Measurements from ENCODE around the gene ANGEL1. TPM values are rescaled to one million over a fixed set of nuclear protein-coding genes. Genes with fewer than 3 reads are reported as not detected.

Gene ANGEL1
- total and polyA plus RNA-seq, 2 donors (not counting 1 experiment from before 2014, with no cell fraction given) = 13.1 to 27.3 TPM

DNA sequence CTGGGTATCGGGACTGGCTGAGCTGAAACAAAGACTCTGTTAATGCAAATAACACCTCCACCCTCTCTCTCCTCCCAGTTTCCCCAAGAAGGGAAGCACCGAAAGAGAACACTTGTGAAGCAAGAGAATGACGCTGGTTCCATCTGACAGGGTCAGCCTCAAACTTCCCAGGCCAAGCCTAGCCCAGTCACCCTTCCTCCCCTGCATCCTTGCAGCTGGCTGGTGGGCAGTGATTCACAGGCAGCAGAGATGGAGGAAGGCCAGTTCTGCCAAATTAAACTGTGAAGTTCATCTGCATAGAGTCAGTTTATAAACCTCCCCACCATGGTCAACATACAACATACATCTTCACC is 16.3 kb upstream of the ANGEL1 start:
- H4K20me1 ChIP-seq (ENCODE audit: control insufficient read depth, insufficient read depth, low read length, poor library complexity, severe bottlenecking) = no peaks in the 10 kb centered on the region
- no peak overlapping the region for H3K9ac ChIP-seq (ENCODE audit: low read length)
- no peaks in the 10 kb centered on the region for H3K27me3 ChIP-seq (replicated peaks in 1 of 4; ENCODE audit: control extremely low read depth in 1 of 4, control insufficient read depth in 3 of 4, insufficient read depth in 4 of 4, low read length in 3 of 4)
- Mint-ChIP-seq H3K4me1 (no peaks in the 10 kb centered on the region), H3K27ac (no peak overlapping the region), H3K27me3 (peaks cover 10% of the 10 kb centered on the region), H3K4me3 (no peak overlapping the region), H3K9me3 (ENCODE audit: insufficient read depth) (no peaks in the 10 kb centered on the region)
- no peak for DNase-seq
- no peak overlapping the region for H3K4me3 ChIP-seq (ENCODE audit: control extremely low read depth in 1 of 5, extremely low read depth in 1 of 5, insufficient read depth in 1 of 5, low read depth in 2 of 5, low read length in 4 of 5)
- 90% methylated on average over 3 of the region's 3 CpGs for WGBS (ENCODE audit: insufficient coverage)
- H3K36me3 ChIP-seq (replicated peaks in 1 of 2; ENCODE audit: control extremely low read depth in 1 of 2, control insufficient read depth in 1 of 2, extremely low read depth in 1 of 2, insufficient read depth in 2 of 2, low read length in 1 of 2) = no peaks in the 10 kb centered on the region
- no peaks in the 10 kb centered on the region for H3K9me3 ChIP-seq (ENCODE audit: control extremely low read depth in 1 of 3, control insufficient read depth in 2 of 3, insufficient read depth in 1 of 3, low read length in 2 of 3)
- H2AFZ ChIP-seq (ENCODE audit: insufficient read depth, low read depth, low read length, poor library complexity, severe bottlenecking) = no peak overlapping the region
- POLR2A ChIA-PET = no interaction called here
- CTCF ChIA-PET = no interaction called here
- no peaks in the 10 kb centered on the region for H3K4me1 ChIP-seq (ENCODE audit: control insufficient read depth in 2 of 2, insufficient read depth in 2 of 2, low read length in 2 of 2)
- ATAC-seq (ENCODE audit: low read depth) = no peak
- H3K4me2 ChIP-seq (replicated peaks; ENCODE audit: low read depth, low read length, poor library complexity, severe bottlenecking) = no peak overlapping the region
- intact Hi-C loops (cut with micrococcal nuclease) = no loop called here
- no peak overlapping the region for H3K27ac ChIP-seq (ENCODE audit: low read length in 2 of 2)
- TF ChIP-seq, protein P1, sequence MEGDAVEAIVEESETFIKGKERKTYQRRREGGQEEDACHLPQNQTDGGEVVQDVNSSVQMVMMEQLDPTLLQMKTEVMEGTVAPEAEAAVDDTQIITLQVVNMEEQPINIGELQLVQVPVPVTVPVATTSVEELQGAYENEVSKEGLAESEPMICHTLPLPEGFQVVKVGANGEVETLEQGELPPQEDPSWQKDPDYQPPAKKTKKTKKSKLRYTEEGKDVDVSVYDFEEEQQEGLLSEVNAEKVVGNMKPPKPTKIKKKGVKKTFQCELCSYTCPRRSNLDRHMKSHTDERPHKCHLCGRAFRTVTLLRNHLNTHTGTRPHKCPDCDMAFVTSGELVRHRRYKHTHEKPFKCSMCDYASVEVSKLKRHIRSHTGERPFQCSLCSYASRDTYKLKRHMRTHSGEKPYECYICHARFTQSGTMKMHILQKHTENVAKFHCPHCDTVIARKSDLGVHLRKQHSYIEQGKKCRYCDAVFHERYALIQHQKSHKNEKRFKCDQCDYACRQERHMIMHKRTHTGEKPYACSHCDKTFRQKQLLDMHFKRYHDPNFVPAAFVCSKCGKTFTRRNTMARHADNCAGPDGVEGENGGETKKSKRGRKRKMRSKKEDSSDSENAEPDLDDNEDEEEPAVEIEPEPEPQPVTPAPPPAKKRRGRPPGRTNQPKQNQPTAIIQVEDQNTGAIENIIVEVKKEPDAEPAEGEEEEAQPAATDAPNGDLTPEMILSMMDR (IDR thresholded peaks at IDR 0.05) = no peak
- TF ChIP-seq EZH2 (IDR thresholded peaks at IDR 0.05; ENCODE audit: borderline replicate concordance, insufficient read depth, low read depth, low read length, poor library complexity, severe bottlenecking) = no peak
- no peaks in the 10 kb centered on the region for H3K79me2 ChIP-seq (ENCODE audit: control insufficient read depth, insufficient read depth, low read length)

DNA sequence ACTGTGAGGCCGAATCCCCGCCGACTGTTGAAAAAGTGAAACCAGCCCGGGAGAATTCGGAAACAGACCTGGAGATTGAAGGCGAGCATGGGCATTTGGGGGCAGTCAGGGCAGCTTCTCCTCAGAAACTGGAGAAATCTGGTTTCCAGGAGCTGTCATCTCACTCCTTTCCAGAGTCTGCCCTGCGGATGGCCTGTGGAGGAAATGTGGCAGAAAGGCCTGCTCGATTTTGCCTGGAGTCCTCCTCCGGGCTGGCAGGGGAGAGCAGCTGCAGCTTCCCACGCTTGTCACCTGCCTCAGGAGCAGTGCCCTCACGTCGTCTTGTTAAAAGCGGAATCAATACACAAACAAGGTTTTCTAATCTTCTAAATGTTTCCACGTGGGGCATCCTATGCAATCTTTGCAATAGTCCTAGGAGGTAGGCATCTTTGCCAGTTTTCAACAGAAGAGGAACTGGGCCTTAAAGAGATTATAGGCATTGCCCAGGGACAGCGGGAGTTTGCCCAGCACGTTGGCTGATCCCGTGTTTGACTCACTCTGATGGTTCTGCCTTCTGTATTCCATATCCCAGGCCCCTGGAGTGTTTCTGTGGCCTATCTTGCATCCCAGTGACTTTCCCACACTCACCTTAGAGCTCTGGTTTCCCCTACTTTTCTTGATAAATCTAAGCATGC is 15.8 kb upstream of the ANGEL1 start:
- no peak overlapping the region for H3K4me3 ChIP-seq (ENCODE audit: control extremely low read depth in 1 of 5, extremely low read depth in 1 of 5, insufficient read depth in 1 of 5, low read depth in 2 of 5, low read length in 4 of 5)
- H3K27ac ChIP-seq (ENCODE audit: low read length in 2 of 2) = no peak overlapping the region
- POLR2A ChIA-PET = no interaction called here
- peaks cover 10% of the 10 kb centered on the region for H3K27me3 Mint-ChIP-seq
- H3K4me1 Mint-ChIP-seq = no peaks in the 10 kb centered on the region
- H3K9me3 ChIP-seq (ENCODE audit: control extremely low read depth in 1 of 3, control insufficient read depth in 2 of 3, insufficient read depth in 1 of 3, low read length in 2 of 3) = no peaks in the 10 kb centered on the region
- H3K4me3 Mint-ChIP-seq = no peak overlapping the region
- H3K4me2 ChIP-seq (replicated peaks; ENCODE audit: low read depth, low read length, poor library complexity, severe bottlenecking) = no peak overlapping the region
- no peaks in the 10 kb centered on the region for H3K27me3 ChIP-seq (replicated peaks in 1 of 4; ENCODE audit: control extremely low read depth in 1 of 4, control insufficient read depth in 3 of 4, insufficient read depth in 4 of 4, low read length in 3 of 4)
- H3K27ac Mint-ChIP-seq = no peak overlapping the region
- no peak overlapping the region for H2AFZ ChIP-seq (ENCODE audit: insufficient read depth, low read depth, low read length, poor library complexity, severe bottlenecking)
- H3K36me3 ChIP-seq (replicated peaks in 1 of 2; ENCODE audit: control extremely low read depth in 1 of 2, control insufficient read depth in 1 of 2, extremely low read depth in 1 of 2, insufficient read depth in 2 of 2, low read length in 1 of 2) = no peaks in the 10 kb centered on the region
- H3K9ac ChIP-seq (ENCODE audit: low read length) = no peak overlapping the region
- no peaks in the 10 kb centered on the region for H4K20me1 ChIP-seq (ENCODE audit: control insufficient read depth, insufficient read depth, low read length, poor library complexity, severe bottlenecking)
- TF ChIP-seq EZH2 (IDR thresholded peaks at IDR 0.05; ENCODE audit: borderline replicate concordance, insufficient read depth, low read depth, low read length, poor library complexity, severe bottlenecking) = no peak
- TF ChIP-seq, protein P1 (IDR thresholded peaks at IDR 0.05) = no peak
- intact Hi-C loops (cut with micrococcal nuclease) = no loop called here
- DNase-seq = no peak
- 83% methylated on average over 10 of the region's 17 CpGs for WGBS (ENCODE audit: insufficient coverage)
- CTCF ChIA-PET = no interaction called here
- H3K79me2 ChIP-seq (ENCODE audit: control insufficient read depth, insufficient read depth, low read length) = no peaks in the 10 kb centered on the region
- H3K4me1 ChIP-seq (ENCODE audit: control insufficient read depth in 2 of 2, insufficient read depth in 2 of 2, low read length in 2 of 2) = no peaks in the 10 kb centered on the region
- H3K9me3 Mint-ChIP-seq (ENCODE audit: insufficient read depth) = no peaks in the 10 kb centered on the region
- no peak for ATAC-seq (ENCODE audit: low read depth)

Data from B cell (primary cell).